ENCODE measurements around the gene CBX6.

Gene CBX6

GRCh38 chr22:38890377-38890776 lies 18.4 kb upstream of the CBX6 start:
- Histone ChIP-seq H3K4me1 (ENCODE audit: control insufficient read depth, insufficient read depth, low read length, unreplicated experiment) (no peaks in the 10 kb centered on the region), H3K36me3 (ENCODE audit: insufficient read depth, low read length) (no peaks in the 10 kb centered on the region), H3K79me2 (ENCODE audit: control insufficient read depth, insufficient read depth, low read length, unreplicated experiment) (no peaks in the 10 kb centered on the region), H3K27me3 (ENCODE audit: insufficient read depth, low read length) (peaks cover 16% of the 10 kb centered on the region), H2AFZ (ENCODE audit: low read length, unreplicated experiment) (no peak overlapping the region), H3K4me3 (ENCODE audit: low read depth, low read length) (no peak overlapping the region), H3K27ac (ENCODE audit: low read depth, low read length) (no peak overlapping the region)

DNA sequence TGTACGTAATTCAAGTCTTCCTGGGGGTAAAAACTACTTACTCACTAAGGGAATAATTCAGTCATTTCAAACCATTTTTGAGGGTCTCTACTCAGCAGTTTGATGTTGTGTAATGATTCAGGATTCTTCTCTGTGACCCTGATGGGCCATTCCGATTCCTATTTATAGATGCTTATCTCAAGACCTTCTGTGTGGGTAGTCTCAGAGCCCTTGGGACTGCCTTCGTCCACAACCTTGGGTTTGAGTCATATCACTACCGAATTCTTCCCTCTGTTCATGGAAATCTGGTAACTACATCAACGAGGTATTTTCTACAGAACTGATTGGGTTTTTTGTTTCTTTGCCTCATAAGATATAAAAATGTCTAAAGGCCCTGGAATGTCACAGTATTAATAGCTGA lies 14.3 kb upstream of the CBX6 start:
- H3K4me1 ChIP-seq (ENCODE audit: control insufficient read depth, insufficient read depth, low read length, unreplicated experiment) = peaks cover 13% of the 10 kb centered on the region
- H3K36me3 ChIP-seq (ENCODE audit: insufficient read depth, low read length) = no peaks in the 10 kb centered on the region
- H3K27ac ChIP-seq (ENCODE audit: low read depth, low read length) = no peak overlapping the region
- H2AFZ ChIP-seq (ENCODE audit: low read length, unreplicated experiment) = no peak overlapping the region
- H3K27me3 ChIP-seq (ENCODE audit: insufficient read depth, low read length) = peaks cover 6% of the 10 kb centered on the region; the same call in 1 of the 2 replicates
- no peak overlapping the region for H3K4me3 ChIP-seq (ENCODE audit: low read depth, low read length)
- H3K79me2 ChIP-seq (ENCODE audit: control insufficient read depth, insufficient read depth, low read length, unreplicated experiment) = no peaks in the 10 kb centered on the region

GRCh38 chr22:38882972-38883622 lies 11.1 kb upstream of the CBX6 start:
- no peaks in the 10 kb centered on the region for H3K36me3 ChIP-seq (ENCODE audit: insufficient read depth, low read length)
- no peaks in the 10 kb centered on the region for H3K79me2 ChIP-seq (ENCODE audit: control insufficient read depth, insufficient read depth, low read length, unreplicated experiment)
- H3K4me1 ChIP-seq (ENCODE audit: control insufficient read depth, insufficient read depth, low read length, unreplicated experiment) = peaks cover 15% of the 10 kb centered on the region
- no peak overlapping the region for H3K27ac ChIP-seq (ENCODE audit: low read depth, low read length)
- H3K27me3 ChIP-seq (ENCODE audit: insufficient read depth, low read length) = no peaks in the 10 kb centered on the region
- H2AFZ ChIP-seq (ENCODE audit: low read length, unreplicated experiment) = no peak overlapping the region
- no peak overlapping the region for H3K4me3 ChIP-seq (ENCODE audit: low read depth, low read length)

DNA sequence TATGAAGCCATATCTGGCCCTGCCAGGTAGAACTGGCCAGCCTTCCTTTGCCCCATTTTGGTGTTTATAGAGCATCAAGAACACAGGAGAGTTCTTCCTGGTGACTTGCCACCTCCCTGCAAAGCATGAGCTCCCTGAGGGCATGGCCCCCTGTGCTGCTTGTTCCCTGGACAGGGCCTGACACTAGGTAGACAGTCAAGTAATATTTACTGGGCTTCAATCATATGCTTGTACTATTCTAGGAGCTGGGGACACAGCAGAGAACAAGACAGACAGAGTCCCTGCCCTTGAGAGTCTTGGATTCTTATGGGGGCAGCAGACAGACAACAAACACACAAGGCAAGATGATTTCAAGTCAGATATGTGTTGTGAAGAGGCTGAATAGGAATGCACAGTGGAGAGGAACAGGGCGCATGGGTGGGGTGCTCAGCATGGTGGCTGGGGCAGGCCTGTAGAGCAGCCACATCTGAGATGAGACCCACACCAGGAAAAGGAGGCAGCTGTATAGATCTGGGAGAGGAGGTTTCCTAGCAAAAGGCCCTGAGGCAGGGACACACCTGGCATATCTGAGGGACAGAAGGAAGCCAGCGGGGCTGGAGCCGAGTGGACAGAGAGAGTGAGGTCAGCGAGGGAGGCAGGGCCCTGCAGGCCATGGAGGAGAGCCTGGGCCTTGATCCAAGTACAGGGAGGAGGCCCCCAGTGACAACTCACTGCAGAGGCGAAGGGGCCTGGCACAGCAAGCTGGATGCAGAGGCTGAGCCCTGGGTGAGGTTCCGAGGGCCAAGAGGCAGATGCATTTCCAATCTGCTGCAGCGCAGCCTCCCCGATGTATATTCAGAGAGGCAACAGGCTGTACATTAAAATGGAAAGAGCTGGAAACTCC lies 10.2 kb upstream of the CBX6 start:
- Histone ChIP-seq H3K4me3 (ENCODE audit: low read depth, low read length) (no peak overlapping the region), H3K27ac (ENCODE audit: low read depth, low read length) (no peak overlapping the region), H3K79me2 (ENCODE audit: control insufficient read depth, insufficient read depth, low read length, unreplicated experiment) (no peaks in the 10 kb centered on the region), H3K36me3 (ENCODE audit: insufficient read depth, low read length) (no peaks in the 10 kb centered on the region), H2AFZ (ENCODE audit: low read length, unreplicated experiment) (no peak overlapping the region), H3K4me1 (ENCODE audit: control insufficient read depth, insufficient read depth, low read length, unreplicated experiment) (peaks cover 15% of the 10 kb centered on the region), H3K27me3 (ENCODE audit: insufficient read depth, low read length) (no peaks in the 10 kb centered on the region)

DNA sequence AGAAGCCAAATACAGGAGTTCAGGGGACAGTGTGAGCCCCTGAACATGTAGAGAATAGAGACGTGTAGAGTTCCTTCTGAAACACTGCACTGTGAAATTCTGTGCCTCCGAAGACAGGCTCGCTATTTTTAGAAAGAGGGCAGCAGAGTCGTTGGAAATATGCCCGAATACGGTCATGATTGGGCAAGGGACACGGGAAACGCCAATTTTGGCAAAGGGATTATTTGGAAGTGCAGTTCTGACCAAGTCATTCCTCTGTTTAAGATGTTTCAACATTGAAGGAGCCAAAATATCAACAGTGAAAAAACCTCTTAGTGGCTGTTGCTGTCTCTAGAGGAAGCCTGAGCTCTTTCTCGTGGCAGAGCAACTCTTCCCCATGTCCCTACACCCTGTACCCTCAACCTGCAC lies 9.5 kb upstream of the CBX6 start:
- no peak overlapping the region; the same call in 1 of the 2 replicates for H3K27ac ChIP-seq (ENCODE audit: low read depth, low read length)
- H3K79me2 ChIP-seq (ENCODE audit: control insufficient read depth, insufficient read depth, low read length, unreplicated experiment) = no peaks in the 10 kb centered on the region
- H3K27me3 ChIP-seq (ENCODE audit: insufficient read depth, low read length) = no peaks in the 10 kb centered on the region
- no peaks in the 10 kb centered on the region for H3K36me3 ChIP-seq (ENCODE audit: insufficient read depth, low read length)
- peak overlapping the region; percentile 60 for H2AFZ ChIP-seq (ENCODE audit: low read length, unreplicated experiment)
- H3K4me1 ChIP-seq (ENCODE audit: control insufficient read depth, insufficient read depth, low read length, unreplicated experiment) = peaks cover 15% of the 10 kb centered on the region
- peak overlapping the region; percentile 63; the same call in 1 of the 2 replicates for H3K4me3 ChIP-seq (ENCODE audit: low read depth, low read length)

- peaks cover 15% of the 10 kb centered on the region for H3K4me1 ChIP-seq (ENCODE audit: control insufficient read depth, insufficient read depth, low read length, unreplicated experiment)
- no peaks in the 10 kb centered on the region for H3K36me3 ChIP-seq (ENCODE audit: insufficient read depth, low read length)
- no peak overlapping the region for H3K4me3 ChIP-seq (ENCODE audit: low read depth, low read length)
- H3K27ac ChIP-seq (ENCODE audit: low read depth, low read length) = no peak overlapping the region
- H3K27me3 ChIP-seq (ENCODE audit: insufficient read depth, low read length) = no peaks in the 10 kb centered on the region
- no peaks in the 10 kb centered on the region for H3K79me2 ChIP-seq (ENCODE audit: control insufficient read depth, insufficient read depth, low read length, unreplicated experiment)
- H2AFZ ChIP-seq (ENCODE audit: low read length, unreplicated experiment) = no peak overlapping the region
These were observed 7.9 kb upstream of the CBX6 start for GRCh38 chr22:38879961-38880360.

DNA sequence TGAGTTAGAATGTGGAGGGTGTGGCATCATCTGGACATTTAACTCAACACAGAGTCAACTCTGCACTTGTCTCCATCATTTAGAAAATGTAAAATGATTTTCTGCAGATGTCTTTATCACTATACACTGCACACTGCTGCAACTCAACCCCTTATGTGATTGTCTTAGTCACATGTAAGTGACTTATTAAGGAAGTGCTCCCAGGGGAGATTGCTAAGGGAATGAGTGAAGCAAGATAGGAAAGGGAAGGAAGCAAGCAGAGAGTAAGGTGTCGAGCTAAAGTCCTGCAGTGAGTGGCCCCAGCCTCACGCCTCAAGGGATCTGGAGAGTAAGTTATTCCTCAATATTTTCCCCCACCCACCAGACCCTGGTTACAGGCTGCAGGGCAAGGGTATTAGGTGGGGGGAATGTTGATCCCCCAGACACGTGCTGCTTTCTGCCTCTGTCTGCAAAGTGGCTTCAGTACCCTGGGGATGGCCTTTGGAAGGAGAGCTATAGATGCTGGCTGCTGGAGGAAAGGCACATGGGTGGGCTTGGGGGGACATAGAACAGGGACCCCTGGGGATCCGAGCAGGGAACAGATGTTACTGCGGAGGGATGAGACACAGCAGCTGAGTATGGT lies 7.2 kb upstream of the CBX6 start:
- no peak overlapping the region for H3K27ac ChIP-seq (ENCODE audit: low read depth, low read length)
- H3K79me2 ChIP-seq (ENCODE audit: control insufficient read depth, insufficient read depth, low read length, unreplicated experiment) = no peaks in the 10 kb centered on the region
- no peak overlapping the region for H3K4me3 ChIP-seq (ENCODE audit: low read depth, low read length)
- H3K27me3 ChIP-seq (ENCODE audit: insufficient read depth, low read length) = no peaks in the 10 kb centered on the region
- H3K36me3 ChIP-seq (ENCODE audit: insufficient read depth, low read length) = no peaks in the 10 kb centered on the region
- peaks cover 15% of the 10 kb centered on the region for H3K4me1 ChIP-seq (ENCODE audit: control insufficient read depth, insufficient read depth, low read length, unreplicated experiment)
- H2AFZ ChIP-seq (ENCODE audit: low read length, unreplicated experiment) = no peak overlapping the region

- H3K79me2 ChIP-seq (ENCODE audit: control insufficient read depth, insufficient read depth, low read length, unreplicated experiment) = no peaks in the 10 kb centered on the region
- no peak overlapping the region for H3K4me3 ChIP-seq (ENCODE audit: low read depth, low read length)
- peaks cover 15% of the 10 kb centered on the region for H3K4me1 ChIP-seq (ENCODE audit: control insufficient read depth, insufficient read depth, low read length, unreplicated experiment)
- H2AFZ ChIP-seq (ENCODE audit: low read length, unreplicated experiment) = no peak overlapping the region
- H3K27ac ChIP-seq (ENCODE audit: low read depth, low read length) = no peak overlapping the region
- no peaks in the 10 kb centered on the region for H3K36me3 ChIP-seq (ENCODE audit: insufficient read depth, low read length)
- no peaks in the 10 kb centered on the region for H3K27me3 ChIP-seq (ENCODE audit: insufficient read depth, low read length)
These were observed 6.0 kb upstream of the CBX6 start for GRCh38 chr22:38878001-38878400.

DNA sequence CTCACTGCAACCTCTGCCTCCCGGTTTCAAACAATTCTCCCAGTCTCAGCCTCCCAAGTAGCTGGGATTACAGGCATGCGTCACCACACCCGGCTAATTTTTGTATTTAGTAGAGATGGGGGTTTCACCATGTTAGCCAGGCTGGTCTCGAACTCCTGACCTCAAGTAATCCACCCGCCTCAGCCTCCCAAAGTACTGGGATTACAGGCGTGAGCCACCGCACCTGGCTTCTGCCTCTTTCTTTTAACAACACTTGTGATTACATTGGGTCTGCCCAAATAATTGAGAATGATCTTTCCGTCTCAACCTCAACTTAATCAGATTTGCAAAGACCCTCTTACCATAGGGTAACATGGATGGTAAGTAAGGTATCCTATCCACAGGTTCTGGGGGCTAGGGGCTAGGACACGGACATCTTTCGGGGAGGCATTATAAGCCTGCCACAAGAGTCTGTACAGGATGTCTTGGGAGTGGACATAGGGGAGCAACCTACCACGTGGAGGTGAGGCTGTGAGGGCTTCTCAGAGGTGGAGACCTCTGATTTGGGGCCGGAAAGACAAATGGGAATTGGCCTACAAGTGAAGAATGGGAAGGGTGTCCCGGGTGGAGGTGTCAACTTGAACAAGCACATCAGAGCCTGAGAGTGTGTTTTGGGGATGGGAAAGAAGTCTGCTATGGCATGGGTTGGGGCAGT lies 2.7 kb upstream of the CBX6 start:
- Histone ChIP-seq H3K27ac (ENCODE audit: low read depth, low read length) (no peak overlapping the region), H2AFZ (ENCODE audit: low read length, unreplicated experiment) (no peak overlapping the region), H3K4me1 (ENCODE audit: control insufficient read depth, insufficient read depth, low read length, unreplicated experiment) (no peaks in the 10 kb centered on the region), H3K36me3 (ENCODE audit: insufficient read depth, low read length) (0 out of 2 replicates have a peak, but pooled peaks cover 2% of the 10 kb centered on the region), H3K4me3 (ENCODE audit: low read depth, low read length) (no peak overlapping the region), H3K79me2 (ENCODE audit: control insufficient read depth, insufficient read depth, low read length, unreplicated experiment) (peaks cover 11% of the 10 kb centered on the region), H3K27me3 (ENCODE audit: insufficient read depth, low read length) (no peaks in the 10 kb centered on the region)
